ENCODE data around the gene ATG4C. TPM values are rescaled to one million over a fixed set of nuclear protein-coding genes. Genes with fewer than 3 reads are reported as not detected.

The ATG4C gene
- total RNA-seq, 1 donor from 2014 or later, result 8.6 TPM

DNA sequence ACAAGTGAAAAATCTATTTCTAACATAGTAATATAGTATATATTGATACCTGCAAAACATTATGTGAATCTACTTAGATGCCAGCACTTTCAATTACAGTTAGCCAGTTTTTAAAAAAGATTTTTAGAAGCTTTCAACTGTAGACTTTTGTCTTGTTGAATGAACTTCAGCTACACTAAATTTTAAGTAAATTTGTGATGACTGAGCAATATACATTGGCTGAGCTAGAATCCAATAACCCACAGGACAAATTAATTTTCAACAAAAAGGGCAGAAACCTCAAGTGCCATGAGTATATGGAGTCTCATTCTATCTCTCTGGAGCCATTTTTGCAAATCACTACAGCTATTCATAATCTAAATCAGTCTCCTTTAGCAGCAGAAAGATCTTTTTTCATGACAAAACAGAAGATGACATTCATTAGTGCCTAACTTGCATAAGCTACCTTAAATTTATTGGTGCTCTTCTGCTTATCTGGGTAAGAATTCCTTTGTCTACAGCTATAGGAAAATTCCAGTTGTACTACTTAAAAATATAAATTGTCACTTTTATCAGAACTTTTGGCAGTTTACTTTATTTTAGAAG is 100.3 kb downstream of the ATG4C start:
- H3K36me3 Mint-ChIP-seq (ENCODE audit: low read depth), result peaks cover 2% of the 10 kb centered on the region
- H3K4me1 Mint-ChIP-seq (ENCODE audit: low read depth), result no peaks in the 10 kb centered on the region
- H3K9me3 Mint-ChIP-seq (ENCODE audit: low read depth), result peaks cover 10% of the 10 kb centered on the region
- H3K27me3 Mint-ChIP-seq (ENCODE audit: low read depth), result peaks cover 13% of the 10 kb centered on the region
- H3K4me3 Mint-ChIP-seq (ENCODE audit: unreplicated experiment), result no peak overlapping the region
- no peak overlapping the region for H3K27ac Mint-ChIP-seq (ENCODE audit: unreplicated experiment)
- TF ChIP-seq, protein P1, sequence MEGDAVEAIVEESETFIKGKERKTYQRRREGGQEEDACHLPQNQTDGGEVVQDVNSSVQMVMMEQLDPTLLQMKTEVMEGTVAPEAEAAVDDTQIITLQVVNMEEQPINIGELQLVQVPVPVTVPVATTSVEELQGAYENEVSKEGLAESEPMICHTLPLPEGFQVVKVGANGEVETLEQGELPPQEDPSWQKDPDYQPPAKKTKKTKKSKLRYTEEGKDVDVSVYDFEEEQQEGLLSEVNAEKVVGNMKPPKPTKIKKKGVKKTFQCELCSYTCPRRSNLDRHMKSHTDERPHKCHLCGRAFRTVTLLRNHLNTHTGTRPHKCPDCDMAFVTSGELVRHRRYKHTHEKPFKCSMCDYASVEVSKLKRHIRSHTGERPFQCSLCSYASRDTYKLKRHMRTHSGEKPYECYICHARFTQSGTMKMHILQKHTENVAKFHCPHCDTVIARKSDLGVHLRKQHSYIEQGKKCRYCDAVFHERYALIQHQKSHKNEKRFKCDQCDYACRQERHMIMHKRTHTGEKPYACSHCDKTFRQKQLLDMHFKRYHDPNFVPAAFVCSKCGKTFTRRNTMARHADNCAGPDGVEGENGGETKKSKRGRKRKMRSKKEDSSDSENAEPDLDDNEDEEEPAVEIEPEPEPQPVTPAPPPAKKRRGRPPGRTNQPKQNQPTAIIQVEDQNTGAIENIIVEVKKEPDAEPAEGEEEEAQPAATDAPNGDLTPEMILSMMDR (IDR thresholded peaks at IDR 0.05), result no peak
- no peak for DNase-seq (ENCODE audit: low spot score)

DNA sequence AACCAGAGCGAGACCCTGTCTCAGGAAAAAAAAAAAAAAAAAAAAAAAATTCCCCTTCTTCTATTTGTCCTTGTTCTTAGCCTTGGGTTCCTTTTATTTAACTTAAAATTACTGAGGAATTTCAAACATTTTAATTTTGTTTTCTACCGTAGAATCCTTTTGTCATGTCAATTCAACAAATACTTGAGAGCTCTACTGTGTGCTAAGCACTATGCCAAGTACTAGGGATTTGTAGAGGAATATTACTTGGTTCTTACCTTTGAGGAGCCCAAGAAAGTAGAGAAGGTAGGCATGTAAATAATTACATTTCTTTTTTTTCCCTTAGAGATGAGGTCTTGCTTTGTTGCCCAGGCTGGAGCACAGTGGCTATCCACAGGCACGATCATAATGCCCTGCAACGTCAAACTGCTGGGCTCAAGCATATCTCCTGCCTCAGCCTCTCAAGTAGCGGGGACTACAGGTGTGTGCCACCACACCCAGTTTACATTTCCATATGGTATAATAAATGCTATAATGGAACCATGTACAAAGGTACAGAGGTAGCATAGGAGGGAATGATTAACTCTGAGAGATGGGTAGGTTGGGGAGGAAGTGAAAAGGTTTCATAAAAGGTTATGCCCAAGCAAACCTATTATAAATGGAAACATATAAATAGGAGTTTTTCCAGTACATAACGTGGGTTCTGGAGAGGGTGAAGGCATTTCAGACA is 104.0 kb downstream of the ATG4C start:
- peaks cover 13% of the 10 kb centered on the region for H3K27me3 Mint-ChIP-seq (ENCODE audit: low read depth)

DNA sequence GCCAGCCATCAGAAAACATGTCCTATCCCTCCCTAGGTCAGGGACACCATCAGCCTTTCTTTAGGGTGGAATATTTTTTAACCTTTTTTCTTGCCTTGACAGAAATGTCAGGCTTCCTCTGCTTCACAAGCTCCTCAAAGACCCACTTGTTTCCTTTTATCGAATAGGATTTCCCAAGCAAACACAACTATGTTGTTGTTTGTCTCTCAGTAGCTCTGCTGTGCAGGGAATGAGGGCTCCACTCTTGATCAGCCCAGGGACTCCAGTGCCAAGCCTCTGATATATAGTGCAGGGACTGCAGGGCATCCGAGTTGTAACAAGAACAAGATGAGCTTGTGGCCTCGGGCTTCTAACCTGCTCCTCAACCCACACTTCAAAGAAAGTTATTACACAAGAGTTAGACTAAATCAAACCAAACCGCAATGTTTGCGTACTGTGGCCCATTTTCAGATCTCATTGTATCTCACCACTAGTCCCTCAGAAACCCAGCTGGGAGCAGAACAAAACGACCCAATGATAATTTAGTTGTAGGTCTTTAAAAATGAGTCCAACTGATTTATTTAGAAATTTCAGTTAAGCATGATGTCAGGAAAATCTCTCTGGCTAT is 108.1 kb downstream of the ATG4C start:
- H3K9me3 Mint-ChIP-seq (ENCODE audit: low read depth), result no peaks in the 10 kb centered on the region
- no peak overlapping the region for H3K27ac Mint-ChIP-seq (ENCODE audit: unreplicated experiment)
- H3K27me3 Mint-ChIP-seq (ENCODE audit: low read depth), result peaks cover 6% of the 10 kb centered on the region

More for the DNA sequence above, 104.0 kb downstream of the ATG4C start:
- H3K36me3 Mint-ChIP-seq (ENCODE audit: low read depth), result no peaks in the 10 kb centered on the region
- H3K4me3 Mint-ChIP-seq (ENCODE audit: unreplicated experiment), result no peak overlapping the region
- H3K9me3 Mint-ChIP-seq (ENCODE audit: low read depth), result no peaks in the 10 kb centered on the region
- DNase-seq (ENCODE audit: low spot score), result no peak
- TF ChIP-seq, protein P1 (IDR thresholded peaks at IDR 0.05), result no peak
- H3K4me1 Mint-ChIP-seq (ENCODE audit: low read depth), result no peaks in the 10 kb centered on the region
- H3K27ac Mint-ChIP-seq (ENCODE audit: unreplicated experiment), result no peak overlapping the region

DNA sequence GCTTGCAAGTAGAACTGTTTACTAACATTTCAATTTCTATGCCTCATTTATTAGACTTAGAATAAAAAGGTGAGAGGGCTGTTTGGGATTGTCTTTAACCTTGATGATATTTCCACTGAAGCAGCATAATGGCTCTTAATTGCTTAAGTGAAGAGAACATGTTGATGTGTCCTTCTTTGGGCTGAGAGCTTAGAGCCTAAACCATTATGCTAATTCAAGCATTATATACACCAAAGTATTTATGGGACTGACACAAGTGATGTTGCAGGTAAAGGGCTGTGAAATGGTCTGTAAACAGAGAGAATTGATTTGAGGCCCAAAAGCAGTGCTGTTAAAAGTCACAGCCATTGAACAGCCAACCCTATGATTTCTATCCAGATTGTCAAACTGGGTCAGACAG is 113.9 kb downstream of the ATG4C start:
- Mint-ChIP-seq H3K36me3 (ENCODE audit: low read depth) (no peaks in the 10 kb centered on the region), H3K27ac (ENCODE audit: unreplicated experiment) (no peak overlapping the region), H3K27me3 (ENCODE audit: low read depth) (peaks cover 8% of the 10 kb centered on the region), H3K9me3 (ENCODE audit: low read depth) (no peaks in the 10 kb centered on the region), H3K4me1 (ENCODE audit: low read depth) (no peaks in the 10 kb centered on the region), H3K4me3 (ENCODE audit: unreplicated experiment) (no peak overlapping the region)
- DNase-seq (ENCODE audit: low spot score), result no peak
- TF ChIP-seq, protein P1 (IDR thresholded peaks at IDR 0.05), result no peak

More for the DNA sequence above, 108.1 kb downstream of the ATG4C start:
- DNase-seq (ENCODE audit: low spot score), result no peak
- Mint-ChIP-seq H3K4me3 (ENCODE audit: unreplicated experiment) (no peak overlapping the region), H3K4me1 (ENCODE audit: low read depth) (no peaks in the 10 kb centered on the region), H3K36me3 (ENCODE audit: low read depth) (no peaks in the 10 kb centered on the region)
- TF ChIP-seq, protein P1 (IDR thresholded peaks at IDR 0.05), result no peak

DNA sequence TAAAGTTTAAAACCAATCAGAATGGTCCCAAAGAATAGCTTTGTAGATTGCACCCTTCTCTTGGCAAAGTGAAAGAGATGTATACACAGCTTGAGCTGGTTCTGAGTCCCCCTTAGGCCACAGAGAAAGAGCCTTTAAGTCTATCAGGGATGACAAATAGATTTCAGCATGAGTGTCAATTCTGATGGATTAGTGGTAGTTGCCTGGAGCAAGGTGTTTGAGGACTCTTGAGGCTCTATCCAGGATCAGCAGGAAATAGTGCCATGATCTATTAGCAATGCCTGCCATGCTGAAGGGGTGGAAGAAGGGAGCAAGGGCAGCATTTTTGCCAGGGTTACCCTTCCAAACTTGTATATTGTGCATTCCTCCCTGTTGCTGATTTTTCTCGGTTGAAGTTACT is 116.6 kb downstream of the ATG4C start:
- TF ChIP-seq, protein P1 (IDR thresholded peaks at IDR 0.05), result no peak
- no peaks in the 10 kb centered on the region for H3K36me3 Mint-ChIP-seq (ENCODE audit: low read depth)
- no peak for DNase-seq (ENCODE audit: low spot score)
- no peak overlapping the region for H3K27ac Mint-ChIP-seq (ENCODE audit: unreplicated experiment)
- peaks cover 2% of the 10 kb centered on the region for H3K27me3 Mint-ChIP-seq (ENCODE audit: low read depth)
- no peak overlapping the region for H3K4me3 Mint-ChIP-seq (ENCODE audit: unreplicated experiment)
- H3K9me3 Mint-ChIP-seq (ENCODE audit: low read depth), result no peaks in the 10 kb centered on the region
- H3K4me1 Mint-ChIP-seq (ENCODE audit: low read depth), result no peaks in the 10 kb centered on the region

Data from chondrocyte (in vitro differentiated cells).